HCT116 (cell line): ENCODE measurements around the gene PDZRN4.

Experiments
- CTCF ChIP-seq, 3 experiments: fragments of 200-600 bp in 1 of 3; sonication (generic) in 1 of 3; IDR thresholded peaks in 2 of 3; conservative IDR thresholded peaks in 1 of 3; 2 replicates each; pipeline ENCODE4 v1.5.1; 2012 to 2017; ENCODE audit warnings: low read depth in 2 of 3, low read length in 2 of 3, antibody characterized with exemption in 1 of 3, borderline replicate concordance in 1 of 3, control low read depth in 1 of 3, mild to moderate bottlenecking in 1 of 3, mixed read lengths in 1 of 3, mixed run types in 1 of 3, moderate library complexity in 1 of 3; ENCODE audit not compliant: insufficient read depth in 1 of 3
- POLR2AphosphoS5 ChIP-seq: IDR thresholded peaks from 2 replicates; pipeline ENCODE4 v1.6.1; 2011; ENCODE audit warnings: mild to moderate bottlenecking, low read depth, low read length, moderate library complexity
- REST ChIP-seq: IDR thresholded peaks from 2 replicates; pipeline ENCODE4 v1.6.1; 2012; ENCODE audit warnings: low read depth

GRCh38 chr12:41234692-41235091 lies 46.6 kb downstream of the PDZRN4 start:
- TF ChIP-seq POLR2AphosphoS5 (no peak), REST (no peak), CTCF (IDR thresholded peaks at IDR 0.05 in 2 of 3, conservative IDR thresholded peaks at IDR 0.05 in 1 of 3; ENCODE audit: borderline replicate concordance in 1 of 3, insufficient read depth in 1 of 3, low read depth in 2 of 3, low read length in 2 of 3) (no peak)
